ENCODE results near the gene SMYD3.

DNA sequence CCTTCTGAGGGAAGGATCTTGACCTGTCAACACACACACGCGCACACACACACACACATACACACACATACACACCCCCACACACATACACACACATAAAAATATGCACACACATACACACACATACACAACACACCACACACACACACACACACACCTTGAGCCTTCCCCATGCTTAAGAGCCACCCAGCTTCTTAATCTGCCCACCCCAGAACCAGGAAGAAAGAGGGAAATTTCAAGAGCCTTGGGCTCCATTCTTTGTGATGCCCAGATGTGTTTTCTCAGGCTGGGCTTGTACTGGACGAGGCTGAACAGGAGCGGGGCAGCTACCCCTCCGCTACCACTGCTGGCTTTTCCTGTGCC is 708.7 kb downstream of the SMYD3 start:
- TF ChIP-seq FOXA1 (IDR thresholded peaks at IDR 0.05) (no peak), TARDBP (IDR thresholded peaks at IDR 0.05) (no peak), SUZ12 (IDR thresholded peaks at IDR 0.05) (no peak), FOXK2 (IDR thresholded peaks at IDR 0.05) (no peak)
- TF ChIP-seq, protein P1, sequence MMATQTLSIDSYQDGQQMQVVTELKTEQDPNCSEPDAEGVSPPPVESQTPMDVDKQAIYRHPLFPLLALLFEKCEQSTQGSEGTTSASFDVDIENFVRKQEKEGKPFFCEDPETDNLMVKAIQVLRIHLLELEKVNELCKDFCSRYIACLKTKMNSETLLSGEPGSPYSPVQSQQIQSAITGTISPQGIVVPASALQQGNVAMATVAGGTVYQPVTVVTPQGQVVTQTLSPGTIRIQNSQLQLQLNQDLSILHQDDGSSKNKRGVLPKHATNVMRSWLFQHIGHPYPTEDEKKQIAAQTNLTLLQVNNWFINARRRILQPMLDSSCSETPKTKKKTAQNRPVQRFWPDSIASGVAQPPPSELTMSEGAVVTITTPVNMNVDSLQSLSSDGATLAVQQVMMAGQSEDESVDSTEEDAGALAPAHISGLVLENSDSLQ (IDR thresholded peaks at IDR 0.05), result no peak

Data from HEK293T (cell line).